Fibroblast of mammary gland (primary cell): ENCODE measurements around the gene ZNF556.

ENCODE experiments used
- DNase-seq: peaks from one replicate; pipeline ENCODE4 v3.0.0-alpha.2; 2010; ENCODE audit warnings: low read depth
- H3K4me3 ChIP-seq: 2 replicates; pipeline ENCODE4 v1.5.1; 2011; ENCODE audit warnings: low read depth, mild to moderate bottlenecking, low read length, moderate library complexity; ENCODE audit not compliant: control insufficient read depth
- CTCF ChIP-seq: conservative IDR thresholded peaks from 2 replicates; pipeline ENCODE4 v1.5.1; 2011; ENCODE audit warnings: low read depth, low read length, inconsistent platforms; ENCODE audit not compliant: control insufficient read depth, insufficient read depth

Gene ZNF556

GRCh38 chr19:2853015-2853606, 14.0 kb upstream of the ZNF556 start:
- H3K4me3 ChIP-seq: no peak overlapping the region
- TF ChIP-seq CTCF: no peak
- DNase-seq: no peak

- TF ChIP-seq CTCF: no peak
- DNase-seq: no peak
- no peak overlapping the region for H3K4me3 ChIP-seq
These were observed 12.3 kb upstream of the ZNF556 start for GRCh38 chr19:2854849-2855248.

GRCh38 chr19:2856457-2857050, 10.6 kb upstream of the ZNF556 start:
- no peak overlapping the region for H3K4me3 ChIP-seq
- TF ChIP-seq CTCF: no peak
- no peak for DNase-seq

GRCh38 chr19:2858864-2859263, 8.3 kb upstream of the ZNF556 start:
- no peak for TF ChIP-seq CTCF
- H3K4me3 ChIP-seq: no peak overlapping the region
- DNase-seq: no peak

- H3K4me3 ChIP-seq: no peak overlapping the region
- no peak for DNase-seq
These were observed 3.3 kb upstream of the ZNF556 start for GRCh38 chr19:2863816-2864215.

GRCh38 chr19:2865334-2866100, 1.6 kb upstream of the ZNF556 start:
- no peak for TF ChIP-seq CTCF
- no peak overlapping the region for H3K4me3 ChIP-seq

More at GRCh38 chr19:2863816-2864215, 3.3 kb upstream of the ZNF556 start:
- TF ChIP-seq CTCF: no peak

More at GRCh38 chr19:2865334-2866100, 1.6 kb upstream of the ZNF556 start:
- no peak for DNase-seq
